ENCODE data around the gene PTOV1.

The PTOV1 gene

DNA sequence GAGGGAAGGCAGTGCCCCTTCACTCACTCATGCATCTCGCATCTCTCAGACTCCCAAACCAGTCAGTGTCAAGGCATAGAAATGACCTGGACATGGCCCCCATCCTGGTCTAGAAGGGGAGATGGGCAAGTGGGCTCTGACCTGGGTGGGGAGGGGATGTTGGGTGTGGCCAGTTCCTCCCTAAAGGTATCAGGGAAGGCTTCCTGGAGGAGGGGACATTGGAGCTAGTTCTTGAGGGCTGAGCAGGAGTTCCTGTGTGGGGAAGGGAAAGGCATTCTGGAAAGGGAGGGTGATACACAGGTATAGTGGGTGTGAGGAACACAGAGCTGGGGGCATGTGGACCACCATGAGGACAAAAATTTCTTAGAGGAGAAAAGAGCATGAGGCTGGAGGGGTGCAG is 41.8 kb downstream of the PTOV1 start:
- no peak for DNase-seq

DNA sequence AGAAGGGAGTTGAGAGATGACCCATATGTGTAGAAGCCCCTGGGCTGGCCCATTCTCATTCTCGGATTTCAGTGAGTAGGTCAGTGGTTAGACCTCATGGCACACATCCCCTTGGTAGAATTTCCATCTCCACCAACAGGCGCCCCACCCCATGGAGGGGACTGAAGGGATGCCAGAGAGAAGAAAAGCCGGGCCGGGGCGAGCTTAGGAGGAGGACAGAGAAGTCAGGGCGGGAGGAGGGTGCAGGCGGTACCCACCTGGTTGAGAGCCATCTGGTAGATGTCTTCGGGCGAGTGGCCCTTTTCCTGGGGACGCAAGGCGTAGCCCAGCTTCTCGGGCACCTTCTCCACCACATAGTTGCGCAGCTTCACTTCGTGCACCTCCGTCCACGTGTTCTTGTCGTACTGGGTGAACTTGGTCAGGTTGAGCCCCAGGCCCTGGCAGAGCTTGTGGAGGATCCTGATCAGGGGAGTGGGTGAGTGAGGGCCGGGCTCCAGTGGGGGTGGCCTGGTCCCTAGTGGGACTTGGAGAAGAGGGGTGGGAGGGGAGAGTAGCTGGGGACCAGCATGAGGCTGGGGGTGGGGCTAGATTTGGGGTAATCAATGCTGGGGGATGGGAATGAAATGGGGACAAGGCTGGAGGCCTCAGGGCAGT is 43.2 kb downstream of the PTOV1 start:
- DNase-seq: no peak

DNA sequence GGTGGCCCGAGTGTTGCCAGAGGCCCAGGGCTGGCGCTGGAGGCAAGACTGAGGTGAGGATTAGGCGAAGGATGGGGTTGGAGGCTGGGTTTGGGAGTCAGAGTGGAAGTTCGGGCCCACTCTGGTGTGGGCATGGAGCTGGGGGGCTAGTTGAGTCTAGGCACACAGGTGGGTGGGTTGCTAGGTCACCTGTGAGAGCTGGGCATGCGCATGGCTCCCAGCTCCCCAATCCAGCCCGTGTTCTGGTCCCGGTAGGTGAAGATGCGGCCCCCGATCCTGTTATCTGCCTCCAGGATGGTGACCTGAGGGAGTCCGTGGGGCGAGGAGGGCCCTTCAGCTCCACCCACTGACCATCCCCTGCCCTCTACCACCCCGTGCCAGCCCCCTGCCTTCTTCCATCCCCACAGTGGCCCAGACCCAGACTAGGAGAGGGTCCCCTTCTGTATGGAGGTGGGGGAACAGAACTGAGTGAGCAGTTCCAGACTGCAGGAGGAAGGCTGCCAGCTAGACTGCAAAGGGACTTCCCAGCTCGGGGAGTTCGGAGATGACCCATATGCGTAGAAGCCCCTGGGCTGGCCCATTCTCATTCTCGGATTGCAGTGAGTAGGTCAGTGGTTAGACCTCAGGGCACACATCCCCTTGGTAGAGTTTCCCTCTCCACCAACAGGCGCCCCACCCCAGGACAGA is 44.1 kb downstream of the PTOV1 start:
- DNase-seq: no peak

DNA sequence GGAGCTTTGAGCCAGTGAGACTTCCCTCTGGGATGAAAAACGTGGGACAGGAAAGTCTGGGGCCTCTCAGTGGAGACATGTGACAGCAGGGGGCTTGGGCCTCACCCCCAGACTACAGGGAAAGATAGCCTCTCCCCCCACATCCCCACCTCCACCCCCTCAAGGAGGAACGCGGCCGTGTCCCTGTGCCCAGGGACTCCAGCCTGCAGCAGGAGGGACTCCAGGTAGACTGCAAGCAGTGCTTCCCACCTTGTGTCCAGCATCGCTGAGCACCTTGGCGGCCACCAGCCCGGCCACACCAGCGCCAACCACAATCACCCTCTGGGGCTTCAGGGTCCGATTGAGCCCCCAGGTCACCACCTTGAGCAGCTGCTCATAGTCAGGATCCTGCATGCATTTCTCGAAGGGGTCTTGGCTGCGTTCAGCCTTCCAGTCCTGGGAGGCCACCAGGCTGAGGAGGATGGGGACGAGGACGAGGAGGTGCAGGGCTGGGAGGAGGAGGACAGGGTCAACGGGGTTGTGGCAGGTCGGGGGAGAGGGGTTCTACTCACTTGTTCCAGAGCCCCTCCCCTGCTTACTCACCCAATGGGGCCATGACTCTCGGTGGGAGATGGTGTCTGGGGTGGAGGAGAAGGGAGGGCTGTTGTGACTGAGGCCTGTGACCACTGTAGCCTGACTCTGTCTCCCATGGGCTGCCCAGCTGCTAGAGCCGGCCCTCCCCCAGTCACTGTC is 44.8 kb downstream of the PTOV1 start:
- no peak for DNase-seq

DNA sequence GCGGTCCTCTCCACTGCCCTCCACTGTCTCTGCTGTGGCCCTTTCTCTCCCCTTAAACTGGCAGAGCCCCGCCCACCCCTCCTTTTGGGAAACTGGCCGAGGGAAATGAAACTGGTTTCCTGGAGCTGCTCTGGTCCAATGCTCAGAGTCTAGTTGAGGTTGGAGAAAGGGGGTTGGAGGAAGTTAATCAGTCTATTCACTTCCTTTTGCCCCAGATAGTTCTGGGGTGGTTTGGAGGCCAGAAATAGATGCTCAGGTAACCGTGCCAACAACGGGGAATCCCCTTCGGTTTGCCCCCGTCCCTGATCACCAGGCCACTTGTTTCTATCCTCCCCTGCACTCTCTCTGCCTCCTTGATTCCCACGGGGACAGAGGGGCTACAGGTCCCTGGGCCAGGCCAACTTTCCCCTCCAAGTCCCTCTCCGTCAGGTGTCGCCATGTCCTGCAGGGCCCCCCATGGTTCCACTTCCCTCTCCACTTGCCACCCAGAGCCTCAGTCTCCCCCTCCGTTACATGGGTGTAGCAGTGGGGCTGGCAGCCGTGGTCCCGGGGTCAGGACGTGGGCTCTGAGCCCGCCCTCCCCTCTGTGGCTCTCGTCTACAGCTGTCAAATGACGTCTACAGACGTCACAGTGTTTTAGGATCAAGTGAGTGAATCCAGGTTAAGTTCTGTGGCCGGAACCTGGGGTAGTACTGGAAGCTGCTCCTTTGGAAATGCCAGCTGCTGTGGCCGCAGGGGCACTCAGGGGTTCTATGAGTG is 46.1 kb downstream of the PTOV1 start, which contains the start of gene IL4I1:
Gene IL4I1, minus strand, starts transcription at position 25 of the 759 bp plus-strand sequence. CDS start 727 bp downstream, outside the sequence.
- no peak for DNase-seq

DNA sequence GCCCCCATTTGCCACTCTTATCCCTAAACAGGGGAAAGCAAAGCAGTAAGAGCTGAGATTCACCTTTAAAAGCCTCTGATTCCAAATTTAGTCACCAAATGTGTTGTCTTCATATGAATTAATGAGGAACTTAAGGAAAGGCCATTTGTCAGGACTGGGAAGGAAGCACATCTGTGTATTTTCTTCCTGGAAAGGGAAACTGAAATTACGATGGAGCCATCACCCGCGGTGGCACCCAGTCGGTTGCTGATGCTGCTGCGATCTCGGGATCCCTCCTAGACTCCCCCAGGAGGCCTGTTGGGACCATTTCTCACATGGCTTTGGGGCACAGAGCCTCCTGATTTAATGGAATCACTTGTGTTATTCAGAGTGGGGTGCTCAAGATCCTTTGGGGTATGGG is 53.2 kb downstream of the PTOV1 start:
- DNase-seq: no peak

DNA sequence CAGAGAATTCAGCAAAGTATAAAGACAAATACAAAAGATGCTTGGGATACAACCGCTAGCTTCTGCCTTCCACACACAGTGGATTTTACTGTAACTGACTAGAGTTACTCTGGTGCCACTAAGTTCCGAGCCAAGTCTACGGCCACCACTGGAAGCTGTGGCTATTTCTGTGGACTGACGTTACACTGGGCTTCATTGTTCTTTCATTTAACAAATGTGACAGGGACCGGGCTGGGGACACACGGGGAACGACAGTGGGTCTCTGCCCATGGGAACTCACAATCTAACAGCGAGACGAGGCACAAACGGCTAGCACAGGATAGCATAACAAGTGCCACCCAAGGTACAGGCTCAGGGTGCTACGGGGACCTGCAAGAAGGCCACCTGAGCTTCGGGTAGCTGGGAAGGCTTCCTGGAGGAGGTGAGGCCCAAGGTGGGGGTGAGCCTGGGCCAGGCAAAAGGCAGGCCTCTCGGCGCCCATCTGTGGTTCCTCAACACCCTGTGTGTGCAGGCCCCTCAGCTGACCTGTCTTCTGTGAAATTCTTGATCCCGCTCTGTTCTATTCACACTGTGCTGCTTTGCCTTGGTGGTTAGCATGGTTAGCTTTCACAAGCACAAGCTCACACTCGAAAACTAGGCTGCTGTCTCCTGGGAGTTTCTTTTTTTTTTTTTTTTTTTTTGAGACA is 56.1 kb downstream of the PTOV1 start:
- DNase-seq: no peak

DNA sequence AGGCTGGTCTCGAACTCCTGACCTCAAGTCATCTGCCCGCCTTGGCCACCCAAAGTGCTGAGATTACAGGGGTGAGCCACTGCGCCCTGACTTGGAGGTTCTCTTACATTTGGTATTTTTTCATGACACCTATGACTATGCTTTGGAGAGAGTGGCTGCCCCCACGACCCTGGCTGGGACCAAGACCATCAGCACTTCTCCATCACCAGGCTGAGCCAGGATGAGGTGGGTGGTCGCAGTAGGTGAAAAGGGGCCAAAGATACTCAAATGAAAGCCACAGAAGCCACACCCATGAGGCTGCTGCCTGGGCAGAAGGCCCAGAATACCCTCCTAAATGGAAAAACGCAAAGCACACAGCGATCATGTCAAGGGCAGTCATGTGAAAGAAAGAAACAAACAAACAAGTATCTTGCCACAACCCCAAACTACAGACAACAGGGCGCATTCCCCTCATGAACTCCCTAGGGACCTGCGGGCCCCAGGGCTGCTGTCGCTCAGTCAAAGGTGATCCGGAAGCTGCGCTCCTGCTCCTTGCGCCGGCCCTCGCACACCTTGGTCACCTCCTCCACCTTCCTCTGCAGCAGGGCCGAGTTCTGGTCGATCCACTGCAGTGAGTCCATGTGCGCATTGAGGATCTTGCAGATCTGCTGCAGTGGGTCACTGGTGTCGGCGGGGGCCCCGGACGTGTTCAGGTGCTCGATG is 56.9 kb downstream of the PTOV1 start:
- no peak for DNase-seq

DNA sequence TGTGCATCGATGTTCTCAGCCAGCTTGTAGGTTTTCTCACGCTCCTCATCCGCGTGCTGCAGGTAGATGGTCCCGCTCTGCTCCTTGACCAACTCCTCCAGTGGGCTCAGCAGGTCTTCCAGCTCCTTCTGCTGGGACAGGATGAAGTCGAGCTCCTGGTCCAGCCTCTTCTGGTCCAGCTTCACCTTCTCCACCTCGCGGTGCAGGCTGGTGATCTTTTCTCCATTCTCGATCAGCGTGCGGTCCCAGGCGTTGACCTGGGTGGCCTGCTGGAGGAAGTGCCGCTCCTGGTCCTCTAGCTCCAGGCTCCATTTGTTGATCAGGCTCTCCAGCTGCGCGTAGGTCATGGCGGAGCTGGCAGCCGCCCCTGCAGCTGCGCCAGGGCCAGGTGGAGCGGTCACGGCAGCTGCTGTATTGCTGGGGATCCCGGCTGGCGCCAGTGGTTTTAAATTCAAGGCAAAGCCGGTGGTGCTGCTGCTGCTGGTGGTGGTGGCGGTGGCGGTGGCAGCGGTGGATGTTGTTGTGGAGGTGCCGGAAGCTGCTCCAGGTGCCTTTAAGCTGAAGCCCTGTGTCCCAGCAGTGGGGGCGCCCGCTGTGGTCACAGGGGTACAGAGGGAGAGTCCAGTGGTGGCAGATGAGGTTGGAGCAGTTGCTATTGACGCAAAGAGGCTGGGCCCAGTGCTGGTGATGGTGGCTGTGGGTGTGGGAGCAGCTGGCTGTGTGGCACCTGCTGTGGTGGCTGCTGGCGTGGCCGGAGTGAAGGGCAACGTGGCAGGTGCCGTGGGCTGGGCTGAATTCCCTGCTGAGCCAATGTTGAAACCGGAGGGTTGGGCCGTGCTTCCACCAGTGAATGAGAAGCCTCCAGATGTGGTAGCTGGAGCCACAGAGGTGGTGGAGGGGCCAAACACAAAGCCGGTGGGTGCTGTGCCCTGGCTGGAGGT is 57.8 kb downstream of the PTOV1 start:
- DNase-seq: no peak

DNA sequence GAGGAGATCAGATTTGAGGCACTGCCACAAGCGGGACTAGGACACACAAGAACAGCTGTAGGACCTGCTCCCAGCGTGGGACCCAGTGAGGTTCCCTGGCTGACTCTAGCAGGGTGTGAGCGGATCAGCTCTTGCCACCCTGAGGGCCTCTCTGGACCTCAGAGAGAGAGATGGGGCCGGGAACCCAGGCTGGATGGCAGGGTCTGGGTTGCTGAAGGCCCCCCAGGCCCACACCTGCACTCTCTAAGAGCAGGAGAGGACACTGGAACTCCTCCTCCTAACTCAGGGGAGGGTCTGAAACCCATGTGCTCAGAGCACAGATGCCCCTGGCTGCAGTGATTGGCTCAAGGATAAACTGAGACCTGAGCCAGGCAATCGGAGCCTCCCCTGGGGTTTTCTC is 59.2 kb downstream of the PTOV1 start:
- DNase-seq: no peak

Data from left hindlimb (tissue), 1 donor.